ENCODE results near the gene CAPN12.

Gene CAPN12

DNA sequence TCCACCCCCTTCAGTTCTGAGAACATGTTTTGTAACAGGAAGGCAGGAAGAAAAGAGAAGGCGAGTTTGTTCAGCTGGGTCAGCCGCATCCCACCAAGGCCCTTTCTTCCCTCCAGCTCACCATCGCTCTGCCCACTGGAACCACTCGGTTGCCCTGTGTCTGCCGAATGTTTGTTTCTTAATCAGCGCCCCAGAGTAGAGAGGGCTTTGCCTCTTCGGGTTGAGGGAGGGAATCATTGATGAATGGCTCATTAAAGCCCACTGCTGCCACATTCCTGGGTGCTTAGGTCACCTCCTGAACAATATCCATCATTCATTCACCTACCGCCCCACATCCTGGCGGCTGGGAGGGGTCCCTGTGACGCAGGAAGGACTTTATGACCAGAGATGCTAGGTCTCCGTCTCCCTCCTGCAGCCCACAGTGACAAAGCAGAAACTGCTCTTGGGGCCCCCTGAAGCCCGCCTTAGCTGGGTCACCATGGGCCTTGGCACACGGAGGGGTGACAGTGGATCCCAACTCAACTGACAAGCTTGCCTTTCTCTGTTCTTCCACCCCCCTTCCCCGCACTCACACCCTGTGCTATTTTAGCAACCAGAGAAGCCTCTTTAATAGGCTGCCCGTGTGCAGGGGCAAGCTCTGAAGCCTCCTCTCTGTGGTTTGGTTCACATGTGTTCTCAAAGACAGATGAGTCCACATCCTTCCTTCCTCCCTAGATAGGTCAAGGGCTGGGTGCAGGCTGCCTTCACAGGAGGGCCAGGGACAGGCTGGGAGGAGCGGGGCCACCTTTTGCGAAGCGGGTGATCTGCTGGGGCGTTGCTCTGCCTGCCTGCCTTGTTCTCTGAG lies 50.7 kb downstream of the CAPN12 start:
- DNase-seq, result peak; percentile 94

- no peak for DNase-seq
Observed at GRCh38 chr19:38692458-38693379, 51.6 kb downstream of the CAPN12 start.

DNA sequence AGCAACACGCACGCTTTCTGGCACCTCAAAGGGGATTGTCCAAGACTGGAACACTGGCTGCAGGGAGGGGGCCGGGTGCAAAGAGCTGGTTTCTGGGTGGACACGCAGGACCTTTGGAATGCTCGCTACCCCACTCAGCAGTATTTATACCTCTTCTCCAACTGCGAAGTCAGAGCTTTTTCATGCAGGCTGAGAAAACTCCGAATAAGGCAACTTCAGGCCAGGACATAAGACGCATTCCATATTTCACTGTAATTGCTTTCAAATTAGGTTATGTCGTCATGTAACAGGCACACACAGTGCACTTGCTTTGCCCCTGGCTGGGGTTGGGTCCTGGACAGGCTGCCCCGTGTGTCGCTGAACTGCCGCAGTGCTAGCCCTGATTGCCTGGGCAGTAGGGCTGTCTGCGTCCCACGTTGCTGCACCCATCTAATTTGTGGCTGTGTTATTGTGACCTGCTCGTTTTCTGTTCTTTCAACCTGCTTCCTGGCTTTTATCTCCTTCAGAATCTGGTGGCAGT lies 52.3 kb downstream of the CAPN12 start:
- DNase-seq, result peak; percentile 93

DNA sequence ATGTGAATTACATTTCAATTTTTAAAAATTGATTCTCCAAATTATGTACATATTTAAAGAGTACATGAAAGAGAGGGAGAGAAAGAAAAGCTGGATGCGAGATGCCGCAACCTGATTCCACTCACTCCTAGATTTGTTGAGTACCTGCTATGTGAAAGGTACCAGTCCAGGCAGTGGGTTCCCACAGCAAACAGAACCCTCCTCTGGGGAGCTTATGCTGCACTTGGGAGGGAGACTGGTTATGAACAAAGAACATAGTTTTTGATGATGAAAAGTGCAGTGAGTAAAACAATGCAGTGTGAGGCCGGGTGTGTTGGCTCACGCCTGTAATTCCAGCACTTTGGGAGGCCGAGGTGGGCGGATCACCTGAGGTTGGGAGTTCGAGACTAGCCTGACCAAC lies 53.4 kb downstream of the CAPN12 start:
- DNase-seq, result no peak

DNA sequence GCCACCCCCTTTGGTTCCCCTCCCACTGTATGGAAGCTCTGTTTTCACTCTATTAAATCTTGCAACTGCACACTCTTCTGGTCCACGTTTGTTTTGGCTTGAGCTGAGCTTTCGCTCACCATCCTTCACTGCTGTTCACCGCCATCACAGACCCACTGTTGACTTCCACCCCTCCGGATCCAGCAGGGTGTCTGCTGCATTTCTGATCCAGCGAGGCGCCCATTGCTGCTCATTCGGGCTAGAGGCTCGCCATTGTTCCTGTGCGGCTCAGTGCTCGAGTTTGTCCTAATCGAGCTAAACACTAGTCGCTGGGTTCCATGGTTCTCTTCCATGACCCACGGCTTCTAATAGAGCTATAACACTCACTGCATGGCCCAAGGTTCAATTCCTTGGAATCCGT lies 54.1 kb downstream of the CAPN12 start:
- DNase-seq, result no peak

DNA sequence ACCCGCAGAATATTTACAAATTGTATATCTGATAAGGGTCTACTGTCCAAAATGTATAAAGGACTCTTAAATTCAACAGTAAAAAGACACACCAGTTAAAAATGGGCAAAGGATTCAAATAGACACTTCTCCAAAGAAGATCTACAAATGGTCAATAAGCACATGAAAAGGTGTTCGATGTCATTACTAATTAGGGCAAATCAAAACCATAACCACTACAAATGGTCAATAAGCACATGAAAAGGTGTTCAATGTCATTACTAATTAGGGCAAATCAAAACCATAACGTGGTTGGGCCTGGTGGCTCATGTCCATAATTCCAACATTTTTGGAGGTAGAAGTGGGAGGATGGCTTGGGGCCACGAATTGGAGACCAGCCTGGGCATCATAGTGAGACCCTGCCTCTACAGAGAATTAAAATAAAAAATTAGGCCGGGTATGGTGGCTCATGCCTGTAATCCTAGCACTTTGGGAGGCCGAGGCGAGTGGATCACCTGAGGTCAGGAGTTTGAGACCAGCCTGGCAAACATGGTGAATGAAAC lies 56.4 kb downstream of the CAPN12 start:
- DNase-seq, result no peak

DNA sequence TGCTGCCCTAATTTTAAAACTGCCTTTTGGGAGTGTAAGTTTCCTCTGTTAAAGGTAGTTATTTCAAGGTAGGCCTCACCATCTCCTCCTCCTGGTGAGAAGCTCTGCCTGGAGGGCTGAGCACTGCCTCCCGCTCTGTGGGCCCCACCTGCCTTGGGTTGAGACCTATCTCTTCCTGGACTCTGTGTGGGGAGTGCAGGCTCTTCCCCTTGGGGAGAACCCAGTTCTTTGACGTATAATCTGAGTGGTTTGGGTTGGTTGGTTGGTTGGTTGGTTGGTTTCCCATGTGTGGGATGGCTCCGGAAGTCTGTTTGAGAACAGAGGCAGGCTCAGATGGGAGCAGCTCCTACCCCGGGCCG lies 57.8 kb downstream of the CAPN12 start:
- no peak for DNase-seq

GRCh38 chr19:38685666-38686529 lies 58.4 kb downstream of the CAPN12 start:
- peak; percentile 70 for DNase-seq

- DNase-seq, result no peak
Observed at GRCh38 chr19:38684862-38685665, 59.2 kb downstream of the CAPN12 start.

DNA sequence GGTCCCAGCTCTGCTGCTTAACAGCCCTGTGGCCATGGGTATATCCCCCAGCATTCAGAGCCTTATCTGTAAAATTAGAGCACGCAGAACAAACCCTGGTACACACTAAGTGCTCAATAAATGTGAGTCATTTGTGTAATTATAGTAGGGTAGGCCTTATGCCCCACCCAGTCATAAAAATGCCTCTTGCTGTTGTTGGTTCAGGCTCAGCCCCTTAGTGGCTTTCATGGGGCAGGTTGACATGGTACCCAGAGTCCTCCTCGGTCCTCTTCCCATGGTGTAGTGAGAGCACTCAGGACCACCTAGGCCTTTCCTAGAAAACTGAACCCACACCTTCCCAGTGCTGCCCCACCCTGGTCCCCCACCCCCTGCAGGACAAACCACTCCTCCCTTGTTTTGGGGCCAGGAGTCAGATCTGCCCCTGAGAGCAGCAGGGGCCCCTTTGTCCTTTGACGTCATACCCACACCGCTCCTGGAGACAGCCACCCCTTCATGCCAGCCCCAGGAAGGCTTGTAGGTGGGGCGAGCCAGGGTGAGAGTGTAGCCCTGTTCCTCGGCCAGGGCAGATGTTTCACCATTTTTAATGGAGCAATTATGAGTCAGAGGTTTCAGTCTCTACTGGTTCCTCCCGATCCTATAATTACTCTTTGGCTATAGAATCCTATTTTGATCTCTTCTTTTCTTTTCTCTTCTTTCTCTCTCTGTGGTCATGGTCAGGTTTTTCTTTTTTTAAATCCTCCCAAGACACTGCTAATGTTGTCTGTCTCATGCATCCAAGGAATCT lies 60.0 kb downstream of the CAPN12 start:
- DNase-seq, result peak; percentile 88

DNA sequence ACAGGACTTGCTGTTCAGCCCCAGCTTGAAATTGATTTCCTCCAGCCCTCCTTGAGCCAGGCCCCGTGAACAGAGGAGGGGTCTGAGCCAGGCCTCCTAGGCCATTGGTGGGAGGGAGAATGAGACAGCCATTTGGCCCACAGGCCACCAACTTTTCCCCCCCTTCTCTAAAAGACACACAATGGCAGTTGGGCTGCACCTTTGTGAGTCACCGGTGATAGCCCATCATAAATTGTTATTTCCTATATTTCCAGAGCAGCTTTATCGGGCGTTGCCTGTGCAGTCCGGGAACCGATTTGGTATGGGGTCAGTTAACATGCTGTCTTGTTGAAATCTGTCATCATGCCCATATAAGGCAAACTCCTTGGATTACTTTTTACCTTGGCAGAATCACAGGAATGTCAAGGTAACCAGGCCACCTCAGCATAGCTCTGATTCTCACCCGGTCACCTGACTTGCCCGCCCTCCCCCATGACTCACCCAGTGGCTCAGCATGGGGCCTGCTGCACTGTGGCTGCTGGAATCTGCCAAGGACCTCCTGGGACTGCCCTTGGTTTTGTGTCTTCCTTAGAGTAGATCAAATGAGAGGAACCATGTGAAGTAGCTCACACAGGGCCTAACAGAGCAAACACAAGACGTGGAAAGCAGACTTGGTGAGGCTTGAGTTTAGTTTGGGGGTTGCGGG lies 60.7 kb downstream of the CAPN12 start:
- peak; percentile 95 for DNase-seq

GRCh38 chr19:38682872-38683392 lies 61.3 kb downstream of the CAPN12 start:
- DNase-seq, result no peak

DNA sequence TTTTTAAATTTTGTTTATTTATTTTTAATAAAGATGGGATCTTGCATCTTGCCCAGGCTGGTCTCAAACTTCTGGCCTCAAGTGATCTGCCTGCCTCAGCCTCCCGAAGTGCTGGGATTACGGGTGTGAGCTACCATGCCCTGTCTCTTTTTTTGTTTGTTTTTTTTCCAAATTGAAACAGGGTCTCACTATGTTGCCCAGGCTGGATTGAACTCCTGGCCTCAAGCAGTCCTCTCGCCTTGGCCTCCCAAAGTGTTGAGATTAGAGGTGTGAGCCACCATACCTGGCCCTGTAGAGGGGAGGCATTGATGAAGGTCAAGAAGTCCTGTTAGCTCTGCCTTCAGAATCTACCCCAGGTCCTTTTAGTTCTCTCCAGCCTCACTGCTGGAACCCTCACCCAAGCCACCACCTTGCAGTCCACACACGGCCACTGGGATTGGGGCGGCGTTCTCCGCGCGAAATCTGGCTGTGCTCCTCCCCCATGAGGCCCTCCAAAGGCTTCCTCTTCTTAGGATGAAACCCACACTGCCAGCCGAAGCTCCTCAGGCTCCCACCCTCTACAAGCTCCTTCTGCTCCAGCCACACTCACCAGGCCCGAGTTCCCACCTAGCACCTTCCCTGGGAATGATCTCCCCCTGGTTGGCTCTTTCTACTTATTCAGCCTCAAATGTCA lies 61.9 kb downstream of the CAPN12 start:
- no peak for DNase-seq
